ENCODE data around the gene PFDN2.

PFDN2 gene

DNA sequence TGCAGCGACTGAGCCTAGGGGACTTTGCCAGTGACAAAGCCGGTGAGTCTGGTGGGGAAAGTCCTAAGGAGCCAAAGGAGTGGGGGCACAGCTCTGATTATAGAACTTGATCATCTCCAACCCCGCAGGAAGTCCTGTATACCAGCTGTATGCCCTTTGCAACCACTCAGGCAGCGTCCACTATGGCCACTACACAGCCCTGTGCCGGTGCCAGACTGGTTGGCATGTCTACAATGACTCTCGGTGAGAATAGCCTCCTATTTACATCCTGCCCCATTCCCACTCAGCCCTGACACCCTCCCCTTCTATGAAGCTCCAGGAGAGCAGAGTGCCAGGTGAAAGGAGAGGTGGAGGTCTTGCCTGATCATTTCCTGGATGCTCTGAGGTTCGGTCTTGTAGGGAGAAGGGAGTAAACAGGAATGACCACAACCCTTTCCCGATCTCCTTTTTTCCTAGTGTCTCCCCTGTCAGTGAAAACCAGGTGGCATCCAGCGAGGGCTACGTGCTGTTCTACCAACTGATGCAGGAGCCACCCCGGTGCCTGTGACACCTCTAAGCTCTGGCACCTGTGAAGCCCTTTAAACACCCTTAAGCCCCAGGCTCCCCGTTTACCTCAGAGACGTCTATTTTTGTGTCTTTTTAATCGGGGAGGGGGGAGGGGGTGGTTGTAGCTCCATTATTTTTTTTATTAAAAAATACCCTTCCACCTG is 47.2 kb upstream of the PFDN2 start:
- no peak for DNase-seq

DNA sequence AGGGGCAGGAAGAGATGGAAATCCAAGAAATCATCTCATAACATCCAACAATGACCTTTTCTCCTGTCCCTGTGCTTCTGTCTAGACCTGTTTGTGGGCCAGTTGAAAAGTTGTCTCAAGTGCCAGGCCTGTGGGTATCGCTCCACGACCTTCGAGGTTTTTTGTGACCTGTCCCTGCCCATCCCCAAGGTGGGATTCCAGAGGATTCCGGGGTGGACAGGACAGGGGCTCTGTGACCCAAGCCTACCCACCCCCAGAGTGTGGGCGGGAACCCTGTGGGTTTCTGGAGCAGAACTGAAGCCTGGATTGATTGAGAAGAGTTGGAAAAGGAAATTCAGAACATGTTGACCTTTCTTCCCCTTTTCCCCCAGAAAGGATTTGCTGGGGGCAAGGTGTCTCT is 46.0 kb upstream of the PFDN2 start:
- H3K4me1 ChIP-seq (ENCODE audit: low read length), result peaks cover 19% of the 10 kb centered on the region
- H3K9me2 ChIP-seq (replicated peaks; ENCODE audit: insufficient read depth, low read length), result no peaks in the 10 kb centered on the region

More for the DNA sequence above, 47.2 kb upstream of the PFDN2 start:
- peaks cover 14% of the 10 kb centered on the region for H3K4me1 ChIP-seq (ENCODE audit: low read length)
- peaks cover 21% of the 10 kb centered on the region for H3K79me2 ChIP-seq (ENCODE audit: low read length)
- no peak for TF ChIP-seq EZH2phosphoT487 (IDR thresholded peaks at IDR 0.05; ENCODE audit: low read length)
- TF ChIP-seq, protein P1, sequence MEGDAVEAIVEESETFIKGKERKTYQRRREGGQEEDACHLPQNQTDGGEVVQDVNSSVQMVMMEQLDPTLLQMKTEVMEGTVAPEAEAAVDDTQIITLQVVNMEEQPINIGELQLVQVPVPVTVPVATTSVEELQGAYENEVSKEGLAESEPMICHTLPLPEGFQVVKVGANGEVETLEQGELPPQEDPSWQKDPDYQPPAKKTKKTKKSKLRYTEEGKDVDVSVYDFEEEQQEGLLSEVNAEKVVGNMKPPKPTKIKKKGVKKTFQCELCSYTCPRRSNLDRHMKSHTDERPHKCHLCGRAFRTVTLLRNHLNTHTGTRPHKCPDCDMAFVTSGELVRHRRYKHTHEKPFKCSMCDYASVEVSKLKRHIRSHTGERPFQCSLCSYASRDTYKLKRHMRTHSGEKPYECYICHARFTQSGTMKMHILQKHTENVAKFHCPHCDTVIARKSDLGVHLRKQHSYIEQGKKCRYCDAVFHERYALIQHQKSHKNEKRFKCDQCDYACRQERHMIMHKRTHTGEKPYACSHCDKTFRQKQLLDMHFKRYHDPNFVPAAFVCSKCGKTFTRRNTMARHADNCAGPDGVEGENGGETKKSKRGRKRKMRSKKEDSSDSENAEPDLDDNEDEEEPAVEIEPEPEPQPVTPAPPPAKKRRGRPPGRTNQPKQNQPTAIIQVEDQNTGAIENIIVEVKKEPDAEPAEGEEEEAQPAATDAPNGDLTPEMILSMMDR (IDR thresholded peaks at IDR 0.05; ENCODE audit: low read length), result no peak
- no peak for TF ChIP-seq EZH2 (optimal IDR thresholded peaks at IDR 0.05; ENCODE audit: low read depth, low read length)
- no peak overlapping the region for H2AFZ ChIP-seq (ENCODE audit: low read length)
- H3K27me3 ChIP-seq (replicated peaks; ENCODE audit: insufficient read depth, low read length), result no peaks in the 10 kb centered on the region
- H3K4me2 ChIP-seq (ENCODE audit: low read depth, low read length), result peak overlapping the region; percentile 68
- H3K9ac ChIP-seq (ENCODE audit: low read length), result peak overlapping the region; percentile 67
- no peaks in the 10 kb centered on the region for H3K9me2 ChIP-seq (replicated peaks; ENCODE audit: insufficient read depth, low read length)
- H4K20me1 ChIP-seq (ENCODE audit: insufficient read depth, low read length), result no peaks in the 10 kb centered on the region
- no peaks in the 10 kb centered on the region for H3K36me3 ChIP-seq (replicated peaks; ENCODE audit: insufficient read depth, low read length)
- peaks cover 18% of the 10 kb centered on the region for H3F3A ChIP-seq (ENCODE audit: insufficient read depth, low read length)
- peak overlapping the region; percentile 82 for H3K4me3 ChIP-seq (ENCODE audit: low read length)
- peak overlapping the region; percentile 72; the same call in 1 of the 2 replicates for H3K27ac ChIP-seq (ENCODE audit: low read length)
- no peaks in the 10 kb centered on the region for H3K9me3 ChIP-seq (replicated peaks; ENCODE audit: insufficient read depth, low read length)

DNA sequence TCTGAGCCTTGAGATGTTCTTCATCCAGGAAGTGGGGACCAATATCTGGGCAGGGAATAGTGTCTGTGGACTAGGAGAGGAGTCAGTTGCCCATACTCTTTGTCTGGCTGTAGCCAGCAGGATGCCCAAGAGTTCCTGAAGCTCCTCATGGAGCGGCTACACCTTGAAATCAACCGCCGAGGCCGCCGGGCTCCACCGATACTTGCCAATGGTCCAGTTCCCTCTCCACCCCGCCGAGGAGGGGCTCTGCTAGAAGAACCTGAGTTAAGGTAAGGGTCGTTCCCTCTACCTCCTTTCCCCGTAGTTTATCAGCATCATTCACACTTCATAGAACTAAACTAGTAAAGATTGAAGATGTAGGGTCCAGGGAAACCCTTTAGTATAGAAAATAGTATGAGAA is 45.0 kb upstream of the PFDN2 start:
- Histone ChIP-seq H3K4me2 (ENCODE audit: low read depth, low read length) (no peak overlapping the region), H2AFZ (ENCODE audit: low read length) (no peak overlapping the region), H3K79me2 (ENCODE audit: low read length) (peaks cover 27% of the 10 kb centered on the region), H3K9ac (ENCODE audit: low read length) (no peak overlapping the region), H3K36me3 (replicated peaks; ENCODE audit: insufficient read depth, low read length) (no peaks in the 10 kb centered on the region), H3K27ac (ENCODE audit: low read length) (no peak overlapping the region), H4K20me1 (ENCODE audit: insufficient read depth, low read length) (no peaks in the 10 kb centered on the region), H3K9me2 (replicated peaks; ENCODE audit: insufficient read depth, low read length) (no peaks in the 10 kb centered on the region), H3K27me3 (replicated peaks; ENCODE audit: insufficient read depth, low read length) (no peaks in the 10 kb centered on the region), H3F3A (ENCODE audit: insufficient read depth, low read length) (peaks cover 24% of the 10 kb centered on the region), H3K4me1 (ENCODE audit: low read length) (peaks cover 28% of the 10 kb centered on the region), H3K9me3 (replicated peaks; ENCODE audit: insufficient read depth, low read length) (no peaks in the 10 kb centered on the region), H3K4me3 (ENCODE audit: low read length) (no peak overlapping the region)
- DNase-seq, result no peak
- no peak for TF ChIP-seq EZH2phosphoT487 (IDR thresholded peaks at IDR 0.05; ENCODE audit: low read length)
- TF ChIP-seq, protein P1 (IDR thresholded peaks at IDR 0.05; ENCODE audit: low read length), result no peak
- no peak for TF ChIP-seq EZH2 (optimal IDR thresholded peaks at IDR 0.05; ENCODE audit: low read depth, low read length)

More for the DNA sequence above, 46.0 kb upstream of the PFDN2 start:
- H4K20me1 ChIP-seq (ENCODE audit: insufficient read depth, low read length), result no peaks in the 10 kb centered on the region
- peaks cover 14% of the 10 kb centered on the region for H3F3A ChIP-seq (ENCODE audit: insufficient read depth, low read length)
- H3K4me3 ChIP-seq (ENCODE audit: low read length), result no peak overlapping the region
- peaks cover 27% of the 10 kb centered on the region for H3K79me2 ChIP-seq (ENCODE audit: low read length)
- TF ChIP-seq EZH2 (optimal IDR thresholded peaks at IDR 0.05; ENCODE audit: low read depth, low read length), result no peak
- no peak for TF ChIP-seq EZH2phosphoT487 (IDR thresholded peaks at IDR 0.05; ENCODE audit: low read length)
- H3K9me3 ChIP-seq (replicated peaks; ENCODE audit: insufficient read depth, low read length), result no peaks in the 10 kb centered on the region
- no peaks in the 10 kb centered on the region for H3K27me3 ChIP-seq (replicated peaks; ENCODE audit: insufficient read depth, low read length)
- H3K36me3 ChIP-seq (replicated peaks; ENCODE audit: insufficient read depth, low read length), result no peaks in the 10 kb centered on the region
- H2AFZ ChIP-seq (ENCODE audit: low read length), result no peak overlapping the region
- no peak overlapping the region for H3K27ac ChIP-seq (ENCODE audit: low read length)
- H3K4me2 ChIP-seq (ENCODE audit: low read depth, low read length), result no peak overlapping the region
- DNase-seq, result no peak
- no peak overlapping the region for H3K9ac ChIP-seq (ENCODE audit: low read length)

DNA sequence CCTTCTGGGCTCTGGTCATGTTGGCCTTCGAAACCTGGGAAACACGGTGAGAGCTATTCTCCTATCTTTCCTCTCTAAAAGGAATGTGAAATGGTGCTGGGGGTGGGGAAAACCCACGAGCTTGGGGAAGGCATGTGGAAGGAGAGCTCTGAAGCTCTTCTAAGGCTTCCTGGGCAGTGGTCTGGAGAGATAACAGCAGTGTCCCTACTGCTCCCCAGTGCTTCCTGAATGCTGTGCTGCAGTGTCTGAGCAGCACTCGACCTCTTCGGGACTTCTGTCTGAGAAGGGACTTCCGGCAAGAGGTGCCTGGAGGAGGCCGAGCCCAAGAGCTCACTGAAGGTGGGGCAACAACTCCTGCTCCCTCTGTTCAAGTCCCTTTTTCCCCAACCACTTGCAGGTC is 44.2 kb upstream of the PFDN2 start:
- peaks cover 30% of the 10 kb centered on the region for H3F3A ChIP-seq (ENCODE audit: insufficient read depth, low read length)
- no peak for TF ChIP-seq EZH2 (optimal IDR thresholded peaks at IDR 0.05; ENCODE audit: low read depth, low read length)
- TF ChIP-seq, protein P1 (IDR thresholded peaks at IDR 0.05; ENCODE audit: low read length), result no peak
- TF ChIP-seq EZH2phosphoT487 (IDR thresholded peaks at IDR 0.05; ENCODE audit: low read length), result no peak
- no peak overlapping the region for H3K27ac ChIP-seq (ENCODE audit: low read length)
- peaks cover 24% of the 10 kb centered on the region for H3K79me2 ChIP-seq (ENCODE audit: low read length)
- no peak for DNase-seq
- no peak overlapping the region for H3K4me3 ChIP-seq (ENCODE audit: low read length)
- no peaks in the 10 kb centered on the region for H3K27me3 ChIP-seq (replicated peaks; ENCODE audit: insufficient read depth, low read length)
- no peaks in the 10 kb centered on the region for H3K9me3 ChIP-seq (replicated peaks; ENCODE audit: insufficient read depth, low read length)
- H4K20me1 ChIP-seq (ENCODE audit: insufficient read depth, low read length), result no peaks in the 10 kb centered on the region
- no peak overlapping the region for H3K4me2 ChIP-seq (ENCODE audit: low read depth, low read length)
- H2AFZ ChIP-seq (ENCODE audit: low read length), result no peak overlapping the region
- H3K9me2 ChIP-seq (replicated peaks; ENCODE audit: insufficient read depth, low read length), result no peaks in the 10 kb centered on the region
- peaks cover 5% of the 10 kb centered on the region; the same call in 1 of the 2 replicates for H3K36me3 ChIP-seq (replicated peaks; ENCODE audit: insufficient read depth, low read length)
- peaks cover 28% of the 10 kb centered on the region for H3K4me1 ChIP-seq (ENCODE audit: low read length)
- H3K9ac ChIP-seq (ENCODE audit: low read length), result no peak overlapping the region

All from MM.1S (cell line).